GM12878 (cell line): Measurements from ENCODE around the gene PDZD2. TPM values are rescaled to one million over a fixed set of nuclear protein-coding genes. Genes with fewer than 3 reads are reported as not detected.

ENCODE experiments used
- ATAC-seq: fragments of 200-7000 bp; cut with Tn5 transposase; 3 replicates; pipeline ENCODE4 v1.9.1; 2020; ENCODE audit warnings: mild to moderate bottlenecking, moderate library complexity
- BruUV-seq: library from RNA; stranded (reverse); fragments of 400-500 nt; replicated peaks from 2 replicates; lab custom pipeline; 2021; lab: Mats Ljungman, UMichigan
- CTCF ChIA-PET: fragments of 300-600 bp; sonication (Branson Sonifier 250); formaldehyde crosslinking; extraction: SDS; loops from one replicate; lab custom pipeline; 2021; ENCODE audit warnings: inconsistent platforms; lab: Yijun Ruan, JAX
- POLR2A ChIA-PET: fragments of 350-600 bp; formaldehyde crosslinking; extraction: SDS; loops from one replicate; lab custom pipeline; 2021; ENCODE audit warnings: inconsistent platforms; lab: Charles Lee
- RAD21 ChIA-PET: fragments of 300-600 bp; sonication (Branson Sonifier 250); formaldehyde crosslinking; loops from one replicate; lab custom pipeline; 2023; ENCODE audit warnings: antibody characterized with exemption; ENCODE audit not compliant: unreplicated experiment; lab: Charles Lee
- SMC1A ChIA-PET: fragments of 300-600 bp; sonication (Branson Sonifier 250); formaldehyde crosslinking; loops from one replicate; lab custom pipeline; 2023; ENCODE audit not compliant: unreplicated experiment, uncharacterized antibody; lab: Charles Lee
- DNase-seq: peaks from one replicate; pipeline ENCODE4 v3.0.0-alpha.2; 2011; ENCODE audit warnings: low read depth, low spot score
- FAIRE-seq: peaks from 3 replicates; lab custom pipeline; 2011; peaks lifted over from hg19 to GRCh38; lab: Jason Lieb, UNC
- H2AFZ ChIP-seq: 2 replicates; pipeline ENCODE4 v1.6.0; 2011; ENCODE audit warnings: low read depth, low read length, control low read depth; ENCODE audit not compliant: control insufficient read depth
- H3K27ac ChIP-seq: 2 replicates; pipeline ENCODE4 v1.5.1; 2011; ENCODE audit warnings: control low read depth; ENCODE audit not compliant: control insufficient read depth, insufficient read depth
- H3K27me3 ChIP-seq, 2 experiments: replicated peaks in 1 of 2; 2 replicates each; pipeline versions ENCODE4 v1.6.0 to v1.6.1; 2011; ENCODE audit warnings: low read length in 1 of 2; ENCODE audit not compliant: control insufficient read depth in 2 of 2, insufficient read depth in 2 of 2
- H3K36me3 ChIP-seq, 2 experiments: 2 replicates each; pipeline ENCODE4 v1.5.1; 2011; ENCODE audit warnings: low read length in 1 of 2; ENCODE audit not compliant: control insufficient read depth in 2 of 2, insufficient read depth in 2 of 2
- H3K4me1 ChIP-seq: 2 replicates; pipeline ENCODE4 v1.6.1; 2011; ENCODE audit warnings: mild to moderate bottlenecking, low read length, moderate library complexity, mixed read lengths; ENCODE audit not compliant: control insufficient read depth, insufficient read depth
- H3K4me2 ChIP-seq: 2 replicates; pipeline ENCODE4 v1.6.0; 2011; ENCODE audit warnings: control low read depth; ENCODE audit not compliant: control insufficient read depth, insufficient read depth
- H3K4me3 ChIP-seq: fragments of 200-600 bp; sonication (generic); 2 replicates; pipeline ENCODE4 v1.5.1; 2016
- H3K79me2 ChIP-seq: 2 replicates; pipeline ENCODE4 v1.6.0; 2011; ENCODE audit warnings: low read length; ENCODE audit not compliant: control insufficient read depth, insufficient read depth
- H3K9ac ChIP-seq: 2 replicates; pipeline ENCODE4 v1.8.0; 2011; ENCODE audit warnings: low read length, control low read depth, mixed read lengths; ENCODE audit not compliant: control insufficient read depth, insufficient read depth
- H3K9me3 ChIP-seq: replicated peaks from 3 replicates; pipeline ENCODE4 v1.5.1; 2011; ENCODE audit warnings: mild to moderate bottlenecking, low read length; ENCODE audit not compliant: control insufficient read depth, insufficient read depth
- H4K20me1 ChIP-seq: 2 replicates; pipeline ENCODE4 v1.6.0; 2011; ENCODE audit not compliant: control insufficient read depth, insufficient read depth
- ASH2L ChIP-seq: fragments of 300-600, 200-600 bp; sonication (generic); IDR thresholded peaks from 2 replicates; pipeline ENCODE4 v1.6.1; 2017; ENCODE audit warnings: low read depth, mild to moderate bottlenecking, borderline replicate concordance
- CHD2 ChIP-seq: IDR thresholded peaks from 2 replicates; pipeline ENCODE4 v1.6.1; 2011; ENCODE audit warnings: low read depth, low read length, improper control_type of control experiment, borderline replicate concordance
- CHD4 ChIP-seq: fragments of 200-600 bp; sonication (generic); IDR thresholded peaks from 2 replicates; pipeline ENCODE4 v1.6.1; 2016; ENCODE audit warnings: mild to moderate bottlenecking
- KAT2A ChIP-seq: conservative IDR thresholded peaks from 2 replicates; pipeline ENCODE4 v1.6.1; 2011; ENCODE audit warnings: low read depth, low read length; ENCODE audit not compliant: control insufficient read depth
- MEF2A ChIP-seq: IDR thresholded peaks from 2 replicates; pipeline ENCODE4 v1.6.1; 2011; ENCODE audit warnings: low read depth, mild to moderate bottlenecking, low read length, moderate library complexity; ENCODE audit not compliant: insufficient read depth
- MEF2B ChIP-seq: fragments of 450-650 bp; IDR thresholded peaks from 2 replicates; pipeline ENCODE4 v1.6.1; 2018; ENCODE audit warnings: mild to moderate bottlenecking, moderate library complexity; ENCODE audit not compliant: partially characterized antibody, poor library complexity, severe bottlenecking
- NFIC ChIP-seq: IDR thresholded peaks from 2 replicates; pipeline ENCODE4 v1.6.1; 2012; ENCODE audit warnings: low read depth, mild to moderate bottlenecking, inconsistent platforms, low read length, moderate library complexity
- POU2F2 ChIP-seq: IDR thresholded peaks from 3 replicates; pipeline ENCODE4 v1.6.1; 2011; ENCODE audit warnings: low read depth, mild to moderate bottlenecking, low read length, borderline replicate concordance
- RAD21 ChIP-seq: IDR thresholded peaks from 2 replicates; pipeline ENCODE4 v1.6.1; 2011; ENCODE audit warnings: mild to moderate bottlenecking, low read depth, low read length, moderate library complexity; ENCODE audit not compliant: insufficient read depth
- SMARCA5 ChIP-seq: fragments of 450-650 bp; IDR thresholded peaks from 2 replicates; pipeline ENCODE4 v1.6.1; 2017; ENCODE audit warnings: mild to moderate bottlenecking
- SMC3 ChIP-seq: IDR thresholded peaks from 2 replicates; pipeline ENCODE4 v1.6.1; 2011; ENCODE audit warnings: low read length, improper control_type of control experiment, borderline replicate concordance
- STAT1 ChIP-seq: fragments of 450-650 bp; conservative IDR thresholded peaks from 2 replicates; pipeline ENCODE4 v1.6.1; 2014; ENCODE audit warnings: antibody characterized with exemption, mild to moderate bottlenecking
- TCF12 ChIP-seq: IDR thresholded peaks from 2 replicates; pipeline ENCODE4 v1.6.1; 2011; ENCODE audit warnings: low read depth, mild to moderate bottlenecking, low read length
- WGBS: methylation state at CpG from one replicate; pipeline ENCODE4 v1.1.6; 2016; ENCODE audit warnings: low lambda C conversion rate; ENCODE audit not compliant: insufficient replicate concordance, insufficient coverage; ENCODE audit errors: missing lambda C conversion rate; 5-methylcytosine and 5-hydroxymethylcytosine counted together
- in situ Hi-C: fragments of 300-500 bp; cut with MboI; formaldehyde crosslinking; loops from 9 replicates; pipeline ENCODE4 v1.14.3; 2018; ENCODE audit warnings: mixed read lengths
- intact Hi-C: fragments of 100-400 bp; cut with micrococcal nuclease; formaldehyde crosslinking; loops from one replicate; pipeline ENCODE4 v1.14.2; 2022; ENCODE audit not compliant: unreplicated experiment
- polyA plus RNA-seq, 11 experiments: library from polyadenylated mRNA; depleted of rRNA in 4 of 11; unstranded in 6 of 11; stranded (reverse) in 5 of 11; fragments of >200 nt; fragmentation: Nextera tagmentation in 4 of 11; fragmentation: Illumina TruSeq in 1 of 11; extraction: Ambion mirVana in 4 of 11; extraction: Trizol in 1 of 11; gene quantifications; 1 replicate in 1 of 11; 2 replicates in 10 of 11; pipeline versions ENCODE4 v1.2.1 to v1.2.3, GENCODE V29; 2011 to 2016; ENCODE audit warnings: inconsistent platforms in 2 of 11, missing spikeins in 2 of 11, low read depth in 1 of 11
- total RNA-seq, 4 experiments: library from RNA; depleted of rRNA in 3 of 4; stranded (reverse); fragments of >200 nt in 3 of 4; fragmentation: Illumina TruSeq in 1 of 4; extraction: Trizol in 1 of 4; gene quantifications; 2 replicates each; pipeline versions ENCODE4 v1.2.1 to v1.2.3, GENCODE V29; 2013 to 2021
- TF ChIP-seq, protein P1 (sequence below): IDR thresholded peaks from 2 replicates; pipeline ENCODE4 v1.6.1; 2011; ENCODE audit warnings: low read depth, mild to moderate bottlenecking, low read length, moderate library complexity, borderline replicate concordance; ENCODE audit errors: extremely low read depth
- TF ChIP-seq, protein P2 (sequence below): fragments of 450-650 bp; conservative IDR thresholded peaks from 2 replicates; pipeline ENCODE4 v1.6.1; 2017; ENCODE audit warnings: mild to moderate bottlenecking, moderate library complexity

The PDZD2 gene
- total and polyA plus RNA-seq, 10 of the 15 experiments (the other 5 are each of a cell fraction or from before 2014, with no cell fraction given) = 0.01 to 0.58 (median 0.29) TPM; not detected in 3

DNA sequence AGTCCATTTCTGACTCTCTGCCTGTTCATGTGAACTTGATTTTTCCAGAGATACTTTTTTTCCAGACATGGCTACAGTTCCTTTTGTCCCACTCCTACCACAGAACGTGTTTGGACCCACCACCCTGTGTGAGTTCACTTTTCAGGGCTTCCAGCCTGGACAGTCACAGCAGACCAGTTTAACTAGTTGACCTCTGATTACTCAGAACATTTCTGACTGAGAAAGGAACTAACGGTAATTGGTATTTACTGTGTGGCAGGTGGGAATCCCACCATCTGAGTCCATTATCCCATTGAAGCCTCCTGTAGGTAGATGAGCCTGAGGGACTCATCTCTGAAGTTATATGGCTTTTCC lies 325.1 kb downstream of the PDZD2 start:
- H3K79me2 ChIP-seq = no peaks in the 10 kb centered on the region
- CTCF ChIA-PET = no interaction called here
- no peak overlapping the region for H3K4me3 ChIP-seq
- ATAC-seq (no peak), FAIRE-seq (no peak), DNase-seq (no peak)
- 0% methylated on average over 2 of the region's 2 CpGs for WGBS
- H4K20me1 ChIP-seq = no peaks in the 10 kb centered on the region
- POLR2A ChIA-PET = no interaction called here
- H3K4me2 ChIP-seq = no peak overlapping the region
- TF ChIP-seq POU2F2 (no peak), TCF12 (no peak), STAT1 (no peak), CHD4 (no peak), SMC3 (no peak), ASH2L (no peak), MEF2B (no peak), NFIC (no peak), KAT2A (no peak), CHD2 (no peak), RAD21 (no peak), SMARCA5 (no peak), MEF2A (no peak)
- TF ChIP-seq, protein P1, sequence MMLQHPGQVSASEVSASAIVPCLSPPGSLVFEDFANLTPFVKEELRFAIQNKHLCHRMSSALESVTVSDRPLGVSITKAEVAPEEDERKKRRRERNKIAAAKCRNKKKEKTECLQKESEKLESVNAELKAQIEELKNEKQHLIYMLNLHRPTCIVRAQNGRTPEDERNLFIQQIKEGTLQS = no peak
- TF ChIP-seq, protein P2, sequence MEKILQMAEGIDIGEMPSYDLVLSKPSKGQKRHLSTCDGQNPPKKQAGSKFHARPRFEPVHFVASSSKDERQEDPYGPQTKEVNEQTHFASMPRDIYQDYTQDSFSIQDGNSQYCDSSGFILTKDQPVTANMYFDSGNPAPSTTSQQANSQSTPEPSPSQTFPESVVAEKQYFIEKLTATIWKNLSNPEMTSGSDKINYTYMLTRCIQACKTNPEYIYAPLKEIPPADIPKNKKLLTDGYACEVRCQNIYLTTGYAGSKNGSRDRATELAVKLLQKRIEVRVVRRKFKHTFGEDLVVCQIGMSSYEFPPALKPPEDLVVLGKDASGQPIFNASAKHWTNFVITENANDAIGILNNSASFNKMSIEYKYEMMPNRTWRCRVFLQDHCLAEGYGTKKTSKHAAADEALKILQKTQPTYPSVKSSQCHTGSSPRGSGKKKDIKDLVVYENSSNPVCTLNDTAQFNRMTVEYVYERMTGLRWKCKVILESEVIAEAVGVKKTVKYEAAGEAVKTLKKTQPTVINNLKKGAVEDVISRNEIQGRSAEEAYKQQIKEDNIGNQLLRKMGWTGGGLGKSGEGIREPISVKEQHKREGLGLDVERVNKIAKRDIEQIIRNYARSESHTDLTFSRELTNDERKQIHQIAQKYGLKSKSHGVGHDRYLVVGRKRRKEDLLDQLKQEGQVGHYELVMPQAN = no peak
- H3K27me3 ChIP-seq = no peaks in the 10 kb centered on the region
- H3K36me3 ChIP-seq = no peaks in the 10 kb centered on the region
- no peak overlapping the region for H3K27ac ChIP-seq
- H3K9ac ChIP-seq = no peak overlapping the region
- BruUV-seq = no TSS peak
- H3K9me3 ChIP-seq = no peaks in the 10 kb centered on the region
- SMC1A ChIA-PET = no interaction called here
- no peak overlapping the region for H2AFZ ChIP-seq
- RAD21 ChIA-PET = no interaction called here
- no peaks in the 10 kb centered on the region for H3K4me1 ChIP-seq
- in situ Hi-C loops (no loop called here), intact Hi-C loops (no loop called here)
